Measurements from ENCODE around the gene PPT1. TPM values are rescaled to one million over a fixed set of nuclear protein-coding genes. Genes with fewer than 3 reads are reported as not detected.

The PPT1 gene
- 115 TPM for polyA plus RNA-seq (2013, experiment 1 of 2)
- polyA plus RNA-seq (2013, experiment 2 of 2): 96.1 TPM

- 1 to 2% methylated on average over 33 to 45 of the region's 51 CpGs for WGBS, 2 experiments (ENCODE audit: insufficient coverage in 2 of 2)
- Histone ChIP-seq H3K27ac (ENCODE audit: low read depth, low read length, severe bottlenecking) (no peak within 1 kb of the TSS), H3K4me1 (ENCODE audit: control insufficient read depth, insufficient read depth, low read length, poor library complexity, severe bottlenecking) (no peaks in the 10 kb centered on the region), H3K36me3 (ENCODE audit: control insufficient read depth, insufficient read depth, low read length) (peaks cover 6% of the 10 kb centered on the region), H3K9me3 (ENCODE audit: control insufficient read depth, low read length) (no peaks in the 10 kb centered on the region), H3K4me3 (ENCODE audit: extremely low read depth, insufficient read depth, low read length, poor library complexity, severe bottlenecking) (peak within 1 kb of the TSS; percentile 61)
These were observed at the start of gene PPT1 for GRCh38 chr1:40096977-40097782. PPT1 (minus strand) TSS chr1:40097252; CDS start chr1:40097238, 14 bp downstream.

DNA sequence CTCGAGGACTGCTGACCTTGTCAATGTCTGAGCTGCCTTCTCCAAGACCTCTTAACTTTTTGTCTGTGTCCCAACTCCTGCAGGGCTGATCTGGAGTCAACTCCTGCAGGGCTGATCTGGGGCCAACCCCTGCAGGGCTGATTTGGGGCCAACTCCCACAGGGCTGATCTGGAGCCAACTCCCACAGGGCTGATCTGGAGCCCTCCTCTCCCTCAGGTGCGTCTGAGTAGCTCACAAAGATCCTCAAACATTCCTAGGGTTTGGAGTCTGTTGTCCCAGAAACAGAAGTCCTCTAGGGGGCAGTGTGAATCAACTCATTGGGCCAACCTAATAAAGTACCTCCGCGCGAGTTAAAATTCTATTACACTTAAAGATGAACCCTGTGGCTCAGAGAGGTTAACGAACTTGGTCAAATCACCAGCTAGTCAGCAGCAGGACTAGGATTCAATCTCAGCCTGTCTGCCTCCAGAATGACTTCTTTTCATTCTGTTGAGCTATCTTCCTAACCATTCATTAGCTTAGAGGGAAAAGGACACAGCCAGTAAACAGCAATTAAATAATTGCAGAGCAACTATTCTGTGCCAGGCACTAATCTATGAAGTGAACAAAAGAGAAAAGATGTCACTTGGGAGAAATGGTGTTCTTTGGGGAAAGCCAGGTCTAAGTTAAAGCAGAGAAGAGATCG, 47.0 kb upstream of the PPT1 start:
- 16 to 24% methylated on average over 5 to 6 of the region's 7 CpGs for WGBS, 2 experiments (ENCODE audit: insufficient coverage in 2 of 2)
- no peak overlapping the region for H3K4me3 ChIP-seq (ENCODE audit: extremely low read depth, insufficient read depth, low read length, poor library complexity, severe bottlenecking)
- no peaks in the 10 kb centered on the region for H3K9me3 ChIP-seq (ENCODE audit: control insufficient read depth, low read length)
- no peaks in the 10 kb centered on the region for H3K36me3 ChIP-seq (ENCODE audit: control insufficient read depth, insufficient read depth, low read length)
- H3K4me1 ChIP-seq (ENCODE audit: control insufficient read depth, insufficient read depth, low read length, poor library complexity, severe bottlenecking): peaks cover 21% of the 10 kb centered on the region
- no peak overlapping the region for H3K27ac ChIP-seq (ENCODE audit: low read depth, low read length, severe bottlenecking)

DNA sequence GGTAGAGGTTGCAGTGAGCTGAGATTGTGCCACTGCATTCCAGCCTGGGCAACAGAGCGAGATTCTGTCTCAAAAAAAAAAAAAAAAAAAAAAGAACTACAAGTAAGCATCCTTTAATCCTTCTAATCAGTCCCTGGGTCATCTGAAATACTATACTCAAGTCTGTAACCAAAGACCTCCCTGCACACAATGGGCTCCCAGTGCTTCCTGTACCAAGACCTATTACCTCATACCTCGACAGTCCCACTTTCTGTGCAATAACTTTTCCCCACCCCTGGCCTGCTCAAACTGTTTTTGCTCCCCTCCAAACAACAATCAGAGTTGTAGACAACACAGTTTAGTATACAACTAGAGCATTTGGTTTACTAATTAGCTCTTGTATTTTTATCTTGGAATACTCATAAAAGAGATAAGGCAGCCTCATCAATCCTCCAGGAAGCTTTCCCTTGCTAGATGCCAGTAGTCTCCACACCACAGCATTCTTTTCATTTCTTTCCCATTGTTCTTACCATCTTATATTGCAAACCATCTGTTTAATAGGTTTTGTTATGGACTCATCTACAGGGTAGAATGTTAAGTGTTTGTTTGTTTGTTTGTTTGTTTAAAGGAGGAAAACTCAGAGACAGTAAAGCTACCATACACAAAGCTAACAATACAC, 45.0 kb upstream of the PPT1 start:
- H3K36me3 ChIP-seq (ENCODE audit: control insufficient read depth, insufficient read depth, low read length): no peaks in the 10 kb centered on the region
- no peaks in the 10 kb centered on the region for H3K9me3 ChIP-seq (ENCODE audit: control insufficient read depth, low read length)
- H3K27ac ChIP-seq (ENCODE audit: low read depth, low read length, severe bottlenecking): no peak overlapping the region
- peaks cover 21% of the 10 kb centered on the region for H3K4me1 ChIP-seq (ENCODE audit: control insufficient read depth, insufficient read depth, low read length, poor library complexity, severe bottlenecking)
- no peak overlapping the region for H3K4me3 ChIP-seq (ENCODE audit: extremely low read depth, insufficient read depth, low read length, poor library complexity, severe bottlenecking)
- no CpG with 5 or more reads among the region's 2 CpGs for WGBS, 2 experiments (ENCODE audit: insufficient coverage in 2 of 2)

- Histone ChIP-seq H3K4me3 (ENCODE audit: extremely low read depth, insufficient read depth, low read length, poor library complexity, severe bottlenecking) (no peak overlapping the region), H3K9me3 (ENCODE audit: control insufficient read depth, low read length) (no peaks in the 10 kb centered on the region), H3K4me1 (ENCODE audit: control insufficient read depth, insufficient read depth, low read length, poor library complexity, severe bottlenecking) (peaks cover 21% of the 10 kb centered on the region), H3K36me3 (ENCODE audit: control insufficient read depth, insufficient read depth, low read length) (no peaks in the 10 kb centered on the region), H3K27ac (ENCODE audit: low read depth, low read length, severe bottlenecking) (no peak overlapping the region)
- WGBS, 2 experiments (ENCODE audit: insufficient coverage in 2 of 2): 89 to 91% methylated on average over 2 to 4 of the region's 7 CpGs
These were observed 43.3 kb upstream of the PPT1 start for GRCh38 chr1:40140211-40140973.

DNA sequence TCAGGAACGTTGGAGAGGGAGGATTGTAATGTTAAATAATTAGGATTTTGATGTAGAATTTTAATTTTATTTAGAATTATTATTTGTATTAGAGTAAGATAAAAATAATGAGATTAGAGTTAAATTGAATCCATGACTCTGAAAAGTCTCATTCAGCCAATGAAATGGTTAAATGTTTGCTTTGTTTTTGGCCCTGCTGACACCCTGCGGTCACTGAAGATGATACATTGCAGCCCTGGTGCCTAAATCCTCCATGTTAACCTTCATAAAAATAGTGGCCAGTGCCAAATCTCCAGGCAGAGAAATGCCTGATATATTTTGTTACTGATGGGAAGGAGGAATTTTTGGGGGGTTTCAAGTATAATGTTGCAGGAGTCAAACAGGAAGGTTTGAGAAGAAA, 36.8 kb upstream of the PPT1 start:
- H3K4me1 ChIP-seq (ENCODE audit: control insufficient read depth, insufficient read depth, low read length, poor library complexity, severe bottlenecking): no peaks in the 10 kb centered on the region

GRCh38 chr1:40133312-40133665, 36.2 kb upstream of the PPT1 start:
- no peaks in the 10 kb centered on the region for H3K36me3 ChIP-seq (ENCODE audit: control insufficient read depth, insufficient read depth, low read length)
- no peak overlapping the region for H3K4me3 ChIP-seq (ENCODE audit: extremely low read depth, insufficient read depth, low read length, poor library complexity, severe bottlenecking)
- no peak overlapping the region for H3K27ac ChIP-seq (ENCODE audit: low read depth, low read length, severe bottlenecking)
- WGBS, 2 experiments (ENCODE audit: insufficient coverage in 2 of 2): 96 to 97% methylated on average over 9 to 11 of the region's 21 CpGs
- H3K9me3 ChIP-seq (ENCODE audit: control insufficient read depth, low read length): peaks cover 5% of the 10 kb centered on the region
- H3K4me1 ChIP-seq (ENCODE audit: control insufficient read depth, insufficient read depth, low read length, poor library complexity, severe bottlenecking): no peaks in the 10 kb centered on the region

More for the DNA sequence above, 36.8 kb upstream of the PPT1 start:
- Histone ChIP-seq H3K27ac (ENCODE audit: low read depth, low read length, severe bottlenecking) (no peak overlapping the region), H3K36me3 (ENCODE audit: control insufficient read depth, insufficient read depth, low read length) (no peaks in the 10 kb centered on the region), H3K4me3 (ENCODE audit: extremely low read depth, insufficient read depth, low read length, poor library complexity, severe bottlenecking) (no peak overlapping the region), H3K9me3 (ENCODE audit: control insufficient read depth, low read length) (peaks cover 5% of the 10 kb centered on the region)
- WGBS, 2 experiments (ENCODE audit: insufficient coverage in 2 of 2): 83% methylated on average over 1 of the region's 2 CpGs; no CpG with 5 or more reads in 1 of the 2 experiments

DNA sequence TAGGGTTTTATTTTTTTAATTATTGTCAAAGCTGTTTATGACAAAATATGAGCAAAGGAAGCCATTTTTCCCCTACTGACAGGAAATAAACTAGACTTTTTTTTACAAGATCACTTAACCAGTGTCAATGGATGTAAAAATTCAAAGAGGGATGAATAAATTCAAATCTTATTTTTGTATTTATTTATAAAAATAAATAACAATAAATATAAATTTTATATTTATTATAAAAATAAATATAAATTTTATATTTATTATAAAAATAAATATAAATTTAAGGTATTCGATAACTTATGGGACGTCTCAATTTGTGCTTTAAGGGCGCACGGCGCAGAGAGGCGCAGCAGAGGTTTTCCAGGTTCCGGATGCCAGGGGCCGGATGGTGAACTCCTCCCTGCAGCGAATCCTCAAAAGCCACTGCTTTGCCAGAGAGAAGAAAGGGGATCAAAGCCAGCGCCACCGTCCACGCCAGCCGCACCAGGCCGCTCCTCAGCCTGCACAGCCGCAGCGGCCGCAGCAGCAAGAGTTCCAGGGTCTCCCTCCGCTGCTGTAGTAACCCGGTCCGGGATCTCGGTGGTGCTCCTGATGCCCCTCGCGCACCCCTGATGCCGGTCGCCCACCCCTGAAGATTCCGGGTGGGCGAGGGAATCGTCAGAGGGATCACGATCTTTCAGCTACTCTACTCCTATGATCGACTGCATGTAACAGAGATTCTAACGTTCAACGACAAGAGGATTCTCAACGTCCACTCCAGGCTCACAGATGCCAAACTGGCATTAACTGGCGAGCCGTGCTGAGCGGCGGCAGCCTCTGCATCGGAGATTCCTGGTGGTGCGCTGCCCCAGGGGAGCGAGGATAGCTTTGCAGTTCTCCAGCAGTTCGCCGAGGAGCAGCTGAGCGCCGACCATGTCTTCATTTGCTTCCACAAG, 35.6 kb upstream of the PPT1 start:
- Histone ChIP-seq H3K4me3 (ENCODE audit: extremely low read depth, insufficient read depth, low read length, poor library complexity, severe bottlenecking) (no peak overlapping the region), H3K36me3 (ENCODE audit: control insufficient read depth, insufficient read depth, low read length) (no peaks in the 10 kb centered on the region)
- 94 to 95% methylated on average over 43 of the region's 44 CpGs for WGBS, 2 experiments (ENCODE audit: insufficient coverage in 2 of 2)

DNA sequence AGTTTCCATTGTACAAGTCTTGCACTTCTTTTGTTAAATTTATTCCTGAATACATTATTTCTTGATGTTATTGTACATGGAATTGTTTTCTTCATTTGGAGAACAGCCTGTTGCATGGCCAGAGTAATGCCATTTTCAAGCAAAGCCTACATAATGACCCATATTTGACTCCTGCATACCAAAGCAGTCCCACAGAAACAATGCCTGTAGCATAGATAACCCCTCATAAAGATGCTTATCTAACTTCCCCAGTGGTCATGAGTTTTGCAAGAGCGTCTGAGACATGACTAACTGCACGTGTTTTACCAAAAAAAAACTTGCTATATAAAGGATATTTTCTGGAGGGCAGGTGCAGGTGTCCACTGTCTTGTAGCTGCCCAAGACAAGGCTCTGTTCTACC, 33.8 kb upstream of the PPT1 start:
- H3K4me3 ChIP-seq (ENCODE audit: extremely low read depth, insufficient read depth, low read length, poor library complexity, severe bottlenecking): no peak overlapping the region
- H3K36me3 ChIP-seq (ENCODE audit: control insufficient read depth, insufficient read depth, low read length): no peaks in the 10 kb centered on the region
- H3K4me1 ChIP-seq (ENCODE audit: control insufficient read depth, insufficient read depth, low read length, poor library complexity, severe bottlenecking): no peaks in the 10 kb centered on the region
- WGBS, 2 experiments (ENCODE audit: insufficient coverage in 2 of 2): 100% methylated on average over 1 of the region's 2 CpGs; no CpG with 5 or more reads in 1 of the 2 experiments
- H3K27ac ChIP-seq (ENCODE audit: low read depth, low read length, severe bottlenecking): no peak overlapping the region
- peaks cover 5% of the 10 kb centered on the region for H3K9me3 ChIP-seq (ENCODE audit: control insufficient read depth, low read length)

More for the DNA sequence above, 35.6 kb upstream of the PPT1 start:
- Histone ChIP-seq H3K4me1 (ENCODE audit: control insufficient read depth, insufficient read depth, low read length, poor library complexity, severe bottlenecking) (no peaks in the 10 kb centered on the region), H3K27ac (ENCODE audit: low read depth, low read length, severe bottlenecking) (no peak overlapping the region), H3K9me3 (ENCODE audit: control insufficient read depth, low read length) (peaks cover 5% of the 10 kb centered on the region)

DNA sequence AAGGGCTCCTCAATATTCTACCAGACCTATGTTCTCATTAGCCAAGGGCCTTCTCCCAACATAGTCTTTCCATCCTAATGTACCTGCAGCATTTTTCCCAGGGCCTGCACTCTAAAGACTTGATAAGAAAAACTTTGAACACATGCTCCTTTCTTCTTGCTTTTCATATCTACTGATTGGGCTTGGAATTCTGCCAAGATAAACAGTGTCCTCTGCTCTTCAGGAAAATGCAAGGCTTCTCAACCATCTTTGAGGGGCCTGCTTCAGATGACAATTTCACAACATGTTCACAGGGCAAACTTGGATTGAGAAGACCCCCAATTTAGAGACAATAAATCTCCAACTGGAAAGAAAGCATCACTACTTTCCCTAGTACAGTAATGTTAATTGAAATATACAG, 25.8 kb upstream of the PPT1 start:
- no peak overlapping the region for H3K4me3 ChIP-seq (ENCODE audit: extremely low read depth, insufficient read depth, low read length, poor library complexity, severe bottlenecking)
- H3K9me3 ChIP-seq (ENCODE audit: control insufficient read depth, low read length): no peaks in the 10 kb centered on the region
- no peak overlapping the region for H3K27ac ChIP-seq (ENCODE audit: low read depth, low read length, severe bottlenecking)
- no peaks in the 10 kb centered on the region for H3K36me3 ChIP-seq (ENCODE audit: control insufficient read depth, insufficient read depth, low read length)
- no peaks in the 10 kb centered on the region for H3K4me1 ChIP-seq (ENCODE audit: control insufficient read depth, insufficient read depth, low read length, poor library complexity, severe bottlenecking)

Measured in mesodermal cell (in vitro differentiated cells).